ENCODE results near the gene UGT1A9.

DNA sequence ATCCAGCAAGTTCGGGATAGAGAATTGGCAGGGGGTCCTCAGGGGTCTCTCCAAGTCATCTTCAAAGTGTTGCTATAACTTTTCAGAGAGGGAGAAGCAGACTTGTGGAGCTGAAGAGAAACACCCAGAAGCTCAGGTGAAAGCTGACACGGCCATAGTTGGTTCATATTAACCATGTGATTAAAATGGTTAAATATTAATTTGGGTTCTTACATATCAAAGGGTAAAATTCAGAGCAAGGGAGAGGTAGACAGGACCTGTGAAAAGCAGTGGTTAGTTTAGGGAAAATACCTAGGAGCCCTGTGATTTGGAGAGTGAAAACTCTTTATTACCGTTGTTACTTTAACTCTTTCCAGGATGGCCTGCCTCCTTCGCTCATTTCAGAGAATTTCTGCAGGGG is 20.9 kb downstream of the UGT1A9 start, which contains the start of gene UGT1A6:
- TF ChIP-seq EZH2 (IDR thresholded peaks at IDR 0.05; ENCODE audit: borderline replicate concordance, insufficient read depth, low read length, poor library complexity, severe bottlenecking) (no peak), MXI1 (conservative IDR thresholded peaks at IDR 0.05; ENCODE audit: poor library complexity, severe bottlenecking) (no peak), SMC3 (conservative IDR thresholded peaks at IDR 0.05; ENCODE audit: poor library complexity) (no peak)
- TF ChIP-seq, protein P1, sequence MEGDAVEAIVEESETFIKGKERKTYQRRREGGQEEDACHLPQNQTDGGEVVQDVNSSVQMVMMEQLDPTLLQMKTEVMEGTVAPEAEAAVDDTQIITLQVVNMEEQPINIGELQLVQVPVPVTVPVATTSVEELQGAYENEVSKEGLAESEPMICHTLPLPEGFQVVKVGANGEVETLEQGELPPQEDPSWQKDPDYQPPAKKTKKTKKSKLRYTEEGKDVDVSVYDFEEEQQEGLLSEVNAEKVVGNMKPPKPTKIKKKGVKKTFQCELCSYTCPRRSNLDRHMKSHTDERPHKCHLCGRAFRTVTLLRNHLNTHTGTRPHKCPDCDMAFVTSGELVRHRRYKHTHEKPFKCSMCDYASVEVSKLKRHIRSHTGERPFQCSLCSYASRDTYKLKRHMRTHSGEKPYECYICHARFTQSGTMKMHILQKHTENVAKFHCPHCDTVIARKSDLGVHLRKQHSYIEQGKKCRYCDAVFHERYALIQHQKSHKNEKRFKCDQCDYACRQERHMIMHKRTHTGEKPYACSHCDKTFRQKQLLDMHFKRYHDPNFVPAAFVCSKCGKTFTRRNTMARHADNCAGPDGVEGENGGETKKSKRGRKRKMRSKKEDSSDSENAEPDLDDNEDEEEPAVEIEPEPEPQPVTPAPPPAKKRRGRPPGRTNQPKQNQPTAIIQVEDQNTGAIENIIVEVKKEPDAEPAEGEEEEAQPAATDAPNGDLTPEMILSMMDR (IDR thresholded peaks at IDR 0.05; ENCODE audit: poor library complexity, severe bottlenecking): no peak

Data from neural cell (in vitro differentiated cells).